GM19397 (cell line): ENCODE data around the gene IDH2.
"Not testable (repeated sequence)": the region's sequence is repeated elsewhere in the genome, so short reads cannot be mapped to it uniquely, and the experiment has no call there.

ENCODE experiments used
- ATAC-seq: cut with Tn5 transposase; IDR thresholded peaks from one replicate; pipeline ENCODE4 v1.9.1; 2021; ENCODE audit warnings: mild to moderate bottlenecking, moderate library complexity; ENCODE audit not compliant: unreplicated experiment

IDH2 gene

GRCh38 chr15:90085565-90085964 lies 16.7 kb downstream of the IDH2 start:
- no peak for ATAC-seq

GRCh38 chr15:90084876-90085423 lies 17.3 kb downstream of the IDH2 start:
- no peak for ATAC-seq

- no peak for ATAC-seq
Measured at GRCh38 chr15:90083954-90084607, 18.2 kb downstream of the IDH2 start.

DNA sequence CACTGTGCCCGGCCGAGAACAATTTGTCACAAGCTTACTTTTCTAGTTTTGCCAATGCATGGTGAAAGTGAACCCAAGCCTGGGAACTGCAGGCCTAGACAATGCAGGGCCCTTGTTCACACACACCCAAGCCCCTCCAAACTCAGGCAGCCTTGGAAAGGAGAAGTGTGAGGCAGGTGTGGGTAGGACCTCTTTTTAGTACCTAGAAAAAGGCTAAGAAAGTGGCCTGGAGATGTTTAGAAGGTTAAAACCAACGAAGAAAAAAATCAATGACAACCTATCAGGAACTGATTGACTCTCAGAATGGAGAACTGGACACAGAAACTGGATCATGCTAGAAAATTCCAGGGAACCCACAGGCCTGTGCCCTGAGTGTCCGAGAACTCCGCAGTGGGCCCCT lies 18.8 kb downstream of the IDH2 start:
- ATAC-seq: no peak

DNA sequence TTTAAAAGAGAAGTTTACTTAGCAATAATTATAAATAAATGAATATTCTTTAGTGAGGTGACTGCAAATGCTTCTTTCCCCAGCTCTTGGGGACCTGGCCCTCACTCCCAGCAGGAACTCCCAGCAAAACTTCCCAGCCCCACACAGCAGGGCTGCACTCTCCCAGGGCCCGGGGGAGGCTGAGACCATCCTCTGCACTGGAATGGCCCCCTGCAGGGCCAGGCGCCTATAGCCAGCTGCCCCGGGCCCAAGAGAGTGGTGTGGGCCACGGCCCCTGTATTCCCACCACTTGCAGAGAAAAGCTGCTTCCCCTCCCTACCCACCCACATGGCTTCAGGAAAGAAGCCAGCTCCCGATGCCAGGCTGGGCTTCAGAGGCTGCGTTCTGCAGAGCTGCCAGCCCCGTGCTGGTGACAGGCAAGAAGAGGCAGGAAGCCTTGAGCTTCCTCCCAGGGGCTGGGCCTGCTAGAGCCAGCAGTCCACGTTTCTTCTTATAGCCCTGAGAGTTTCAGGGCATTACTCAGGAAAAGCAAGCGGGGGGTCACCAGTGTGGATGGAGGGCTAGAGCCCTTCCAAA lies 20.0 kb downstream of the IDH2 start:
- ATAC-seq: no peak

- no peak for ATAC-seq
Measured at GRCh38 chr15:90080818-90081393, 21.4 kb downstream of the IDH2 start.

- no peak for ATAC-seq
Measured at GRCh38 chr15:90080458-90080755, 21.9 kb downstream of the IDH2 start.

GRCh38 chr15:90079619-90080457 lies 22.4 kb downstream of the IDH2 start:
- no peak for ATAC-seq

- no peak for ATAC-seq
Measured at GRCh38 chr15:90078965-90079364, 23.3 kb downstream of the IDH2 start.

DNA sequence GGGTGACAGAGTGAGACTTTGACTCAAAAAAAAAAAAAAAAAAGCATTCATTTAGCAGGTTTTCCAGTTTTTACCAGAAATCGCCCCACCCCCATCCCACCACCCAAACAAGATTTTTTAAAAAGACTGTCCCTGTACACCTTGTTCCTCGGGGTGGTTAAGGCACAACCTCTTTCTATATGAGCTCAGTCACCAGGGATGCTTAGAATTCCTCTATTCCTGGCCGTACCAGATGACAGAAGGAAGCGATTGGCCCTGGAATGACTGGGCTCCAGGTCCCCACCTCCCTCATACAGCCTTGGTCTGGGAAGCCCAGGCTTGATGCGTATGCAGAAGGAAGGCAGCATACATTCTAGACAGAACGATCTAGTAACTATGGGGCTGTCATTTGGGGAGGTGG lies 25.6 kb downstream of the IDH2 start:
- ATAC-seq: no peak

DNA sequence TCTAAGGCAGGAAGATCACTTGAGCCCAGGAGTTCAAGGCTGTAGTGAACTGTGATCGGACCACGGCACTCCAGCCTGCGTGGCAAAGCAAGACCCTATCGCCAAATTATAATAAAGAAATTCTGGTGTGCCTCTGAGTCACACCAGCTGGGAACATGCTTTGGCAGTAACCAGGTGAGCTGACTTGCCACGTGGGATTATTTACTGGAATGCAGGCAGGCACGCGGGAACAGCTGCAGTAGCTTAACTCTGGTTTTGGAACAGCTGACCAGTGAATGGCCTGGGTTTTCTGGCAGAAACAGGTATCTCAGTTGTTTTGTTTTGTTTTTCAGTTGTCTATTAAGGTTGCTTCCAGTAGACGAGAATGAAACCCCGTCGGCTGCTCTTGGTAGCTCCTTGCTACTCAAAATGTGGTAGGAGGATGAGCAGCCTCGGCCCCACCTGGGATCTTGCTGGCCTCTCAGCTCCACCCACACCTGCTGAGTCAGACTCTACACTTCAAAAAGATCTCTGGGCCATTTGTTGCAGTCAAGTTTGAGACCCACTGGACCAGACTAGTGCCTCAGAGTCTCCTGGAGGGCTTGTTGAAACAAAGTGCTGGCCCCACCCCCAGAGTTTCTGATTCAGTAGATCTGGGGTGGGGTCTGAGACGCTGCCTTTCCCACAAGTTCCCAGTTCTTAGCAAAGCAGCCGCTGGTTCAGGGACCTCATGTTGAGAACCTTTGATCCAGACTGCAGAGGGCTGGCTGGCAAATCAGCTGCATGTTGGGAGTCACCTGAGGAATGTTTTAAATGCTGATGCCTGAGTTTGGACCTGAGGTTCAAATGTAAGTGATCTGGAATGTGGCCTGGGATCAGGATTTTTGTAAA lies 26.6 kb downstream of the IDH2 start:
- no peak for ATAC-seq

GRCh38 chr15:90074916-90075315 lies 27.4 kb downstream of the IDH2 start:
- ATAC-seq: no peak

DNA sequence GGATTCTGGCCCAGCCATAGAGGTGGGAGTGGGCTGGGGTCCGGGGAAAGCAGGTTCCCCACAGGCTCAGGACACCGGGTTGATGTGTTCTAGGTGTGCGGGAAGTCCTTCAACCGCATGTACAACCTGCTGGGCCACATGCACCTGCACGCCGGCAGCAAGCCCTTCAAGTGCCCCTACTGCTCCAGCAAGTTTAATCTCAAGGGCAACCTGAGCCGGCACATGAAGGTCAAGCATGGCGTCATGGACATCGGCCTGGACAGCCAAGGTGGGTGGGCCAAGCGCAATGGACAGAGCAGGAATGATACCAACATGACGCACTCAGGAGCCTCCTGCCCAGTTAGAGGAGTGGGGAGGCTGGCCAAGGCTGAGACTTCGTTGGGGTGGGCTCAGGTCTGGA lies 28.2 kb downstream of the IDH2 start:
- ATAC-seq: no peak

DNA sequence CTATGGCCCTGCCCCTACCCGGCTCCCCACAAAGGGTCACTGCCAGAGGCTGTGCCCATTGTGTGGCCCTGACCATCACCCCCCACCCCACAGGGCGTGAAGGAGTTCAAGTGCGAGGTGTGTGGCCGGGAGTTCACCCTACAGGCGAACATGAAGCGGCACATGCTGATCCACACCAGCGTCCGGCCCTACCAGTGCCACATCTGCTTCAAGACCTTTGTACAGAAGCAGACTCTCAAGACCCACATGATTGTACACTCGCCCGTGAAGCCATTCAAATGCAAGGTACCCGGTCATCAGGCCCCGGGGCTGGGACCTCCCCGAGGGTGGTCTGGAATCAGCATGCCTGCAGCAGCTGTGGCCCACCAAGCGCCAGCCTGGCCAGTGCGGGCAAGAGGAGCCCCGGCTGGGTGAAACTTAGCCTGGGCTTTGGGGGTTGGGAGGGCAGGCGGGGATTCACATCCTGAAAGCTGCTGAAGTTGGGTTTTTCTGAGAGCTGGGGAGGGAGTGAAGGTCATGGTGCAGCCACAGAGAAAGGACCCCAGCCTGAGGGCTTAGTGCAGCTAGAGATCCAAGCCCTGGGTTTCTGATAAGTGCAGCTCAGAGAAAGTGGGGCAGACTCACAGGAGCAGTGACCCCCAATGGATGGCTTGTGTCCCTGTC lies 29.2 kb downstream of the IDH2 start:
- ATAC-seq: no peak

GRCh38 chr15:90071220-90071807 lies 31.0 kb downstream of the IDH2 start:
- no peak for ATAC-seq

- not testable (repeated sequence) for ATAC-seq
Measured at GRCh38 chr15:90070623-90071022, 31.6 kb downstream of the IDH2 start.

- ATAC-seq: no peak
Measured at GRCh38 chr15:90067953-90068606, 34.2 kb downstream of the IDH2 start.

DNA sequence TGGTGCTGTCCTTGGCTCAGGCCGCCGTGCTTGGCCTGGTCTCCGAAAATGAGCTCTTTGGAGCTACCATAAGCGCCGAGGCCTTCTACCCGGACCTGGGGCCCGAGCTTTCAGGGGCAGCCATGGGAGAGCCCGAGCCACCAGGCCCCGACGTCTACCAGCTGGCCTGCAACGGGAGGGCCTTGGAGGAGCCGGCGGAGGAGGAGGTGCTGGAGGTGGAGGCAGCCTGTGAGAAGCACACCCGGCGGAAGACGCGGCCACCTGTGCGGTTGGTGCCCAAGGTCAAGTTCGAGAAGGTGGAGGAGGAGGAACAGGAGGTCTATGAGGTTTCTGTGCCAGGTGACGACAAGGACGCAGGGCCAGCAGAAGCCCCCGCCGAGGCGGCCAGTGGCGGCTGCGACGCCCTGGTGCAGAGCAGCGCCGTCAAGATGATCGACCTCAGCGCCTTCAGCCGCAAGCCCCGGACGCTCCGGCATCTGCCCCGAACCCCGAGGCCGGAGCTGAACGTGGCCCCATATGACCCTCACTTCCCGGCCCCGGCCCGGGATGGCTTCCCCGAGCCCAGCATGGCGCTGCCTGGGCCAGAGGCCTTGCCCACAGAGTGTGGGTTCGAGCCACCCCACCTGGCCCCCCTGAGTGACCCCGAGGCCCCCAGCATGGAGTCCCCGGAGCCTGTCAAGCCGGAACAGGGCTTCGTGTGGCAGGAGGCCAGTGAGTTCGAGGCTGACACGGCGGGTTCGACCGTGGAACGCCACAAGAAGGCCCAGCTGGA lies 34.9 kb downstream of the IDH2 start:
- no peak for ATAC-seq

- ATAC-seq: no peak
Measured at GRCh38 chr15:90065682-90066049, 36.6 kb downstream of the IDH2 start.
